Stimulated activated CD4-positive, alpha-beta T cell treated with anti-CD3 and anti-CD28 coated beads, Interleukin-2, amount 100 ng/mL, for 4 hours (primary cell): ENCODE data around the gene FBXO17.

Experiments used
- DNase-seq: peaks from one replicate; pipeline ENCODE4 v3.0.0-alpha.2; 2020; ENCODE audit warnings: low read depth

The FBXO17 gene

DNA sequence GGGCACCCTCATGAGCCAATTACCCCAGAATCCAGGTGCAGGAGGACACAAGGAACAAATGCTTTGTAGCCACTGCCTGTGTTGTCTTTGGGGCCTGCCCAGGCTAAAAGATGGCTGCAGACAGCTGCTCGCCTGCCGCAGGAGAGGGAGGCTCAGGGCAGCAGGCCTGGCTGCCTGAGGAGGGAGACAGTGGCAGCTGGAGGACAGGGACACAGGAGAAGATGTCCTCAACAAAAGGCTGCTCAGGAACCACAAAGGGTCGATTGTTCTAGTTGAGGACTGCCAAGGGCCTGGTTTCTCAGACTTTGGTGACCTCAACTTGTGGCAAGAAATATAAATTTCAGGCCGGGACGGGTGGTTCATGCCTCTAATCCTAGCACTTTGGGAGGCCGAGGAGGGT lies 83.8 kb downstream of the FBXO17 start:
- no peak for DNase-seq
